Transverse colon (tissue), 3 donors: ENCODE results near the gene ELN.

Source experiments
- CTCF ChIP-seq, 5 experiments: fragments of 200-600 bp in 3 of 5; fragments of 450-650 bp in 2 of 5; sonication (generic) in 3 of 5; IDR thresholded peaks; 1 replicate in 2 of 5; 2 replicates in 3 of 5; pipeline ENCODE4 v1.5.1; 2016 to 2017; ENCODE audit warnings: antibody characterized with exemption in 5 of 5, inconsistent platforms in 3 of 5, mild to moderate bottlenecking in 2 of 5, moderate library complexity in 1 of 5
- EP300 ChIP-seq: sonication (generic); formaldehyde crosslinking; IDR thresholded peaks from one replicate; pipeline ENCODE4 v1.6.1; 2017; ENCODE audit warnings: antibody characterized with exemption, low read depth
- POLR2A ChIP-seq: fragments of 450-650 bp; IDR thresholded peaks from one replicate; pipeline ENCODE4 v1.6.1; 2016; ENCODE audit warnings: antibody characterized with exemption, mild to moderate bottlenecking, moderate library complexity

GRCh38 chr7:74051629-74052410 is 23.8 kb downstream of the ELN start:
- TF ChIP-seq CTCF (IDR thresholded peaks at IDR 0.05) (peak in 4 of 5 experiments; percentile 27 to 53 (median 42)), EP300 (no peak), POLR2A (no peak)
